ENCODE results near the gene SDK1.

The SDK1 gene

GRCh38 chr7:3650844-3651243 is 349.8 kb downstream of the SDK1 start:
- POLR2A ChIA-PET: no interaction called here
- no peak overlapping the region for H3K27ac ChIP-seq (ENCODE audit: extremely low read depth, low read depth, low read length)
- H3K36me3 ChIP-seq (ENCODE audit: control insufficient read depth in 2 of 2, insufficient read depth in 1 of 2, low read length in 2 of 2): no peaks in the 10 kb centered on the region; a peak in 1 of 3 replicates
- H3K4me1 ChIP-seq (ENCODE audit: control insufficient read depth, insufficient read depth, low read length): no peaks in the 10 kb centered on the region
- CTCF ChIA-PET: interaction anchor here (1.2 kb wide), 1 partner anchor 22 kb away, joined by 3 read pairs; no protein-coding TSS in a partner anchor
- H3K9me3 ChIP-seq (ENCODE audit: control insufficient read depth, insufficient read depth, low read depth, low read length): no peaks in the 10 kb centered on the region
- TF ChIP-seq KLF7 (tag by site-specific recombination; IDR thresholded peaks at IDR 0.05; ENCODE audit: borderline replicate concordance): no peak
- no peak for TF ChIP-seq YY2 (tag by site-specific recombination; IDR thresholded peaks at IDR 0.05)
- no peak for TF ChIP-seq ZNF747 (tag by site-specific recombination; IDR thresholded peaks at IDR 0.05)
- no peak for TF ChIP-seq ZFP3 (tag by site-specific recombination; IDR thresholded peaks at IDR 0.05; ENCODE audit: low read depth)
- no peak for TF ChIP-seq ZNF621 (tag by site-specific recombination; IDR thresholded peaks at IDR 0.05)
- TF ChIP-seq ZBTB1 (tag by site-specific recombination; IDR thresholded peaks at IDR 0.05): no peak
- TF ChIP-seq HOXC10 (CRISPR knock-in tag; IDR thresholded peaks at IDR 0.05): no peak
- no peak for TF ChIP-seq ZNF692 (tag by site-specific recombination; IDR thresholded peaks at IDR 0.05)
- no peak for TF ChIP-seq MEIS1 (CRISPR knock-in tag; IDR thresholded peaks at IDR 0.05; ENCODE audit: borderline replicate concordance)
- TF ChIP-seq CTCF (tag by site-specific recombination; IDR thresholded peaks at IDR 0.05): no peak
- no peak for TF ChIP-seq REST (tag by site-specific recombination; IDR thresholded peaks at IDR 0.05)
- TF ChIP-seq ZSCAN18 (tag by site-specific recombination; IDR thresholded peaks at IDR 0.05): no peak
- no peak for TF ChIP-seq ZNF792 (tag by site-specific recombination; IDR thresholded peaks at IDR 0.05)
- no peak for TF ChIP-seq ZNF146 (tag by site-specific recombination; IDR thresholded peaks at IDR 0.05)
- TF ChIP-seq ZFP41 (tag by site-specific recombination; IDR thresholded peaks at IDR 0.05; ENCODE audit: borderline replicate concordance): no peak
- TF ChIP-seq FEZF1 (tag by site-specific recombination; IDR thresholded peaks at IDR 0.05): no peak
- no peak for TF ChIP-seq KLF17 (tag by site-specific recombination; IDR thresholded peaks at IDR 0.05)
- TF ChIP-seq ZNF626 (tag by site-specific recombination; IDR thresholded peaks at IDR 0.05): no peak
- no peak overlapping the region for H3K4me3 ChIP-seq (ENCODE audit: low read depth, low read length)

All from HEK293 (cell line).